GM12878 (cell line): ENCODE measurements around the gene SPTBN1. TPM values are rescaled to one million over a fixed set of nuclear protein-coding genes. Genes with fewer than 3 reads are reported as not detected.

Experiments
- ATAC-seq: fragments of 200-7000 bp; cut with Tn5 transposase; 3 replicates; pipeline ENCODE4 v1.9.1; 2020; ENCODE audit warnings: mild to moderate bottlenecking, moderate library complexity
- BruUV-seq: library from RNA; stranded (reverse); fragments of 400-500 nt; replicated peaks from 2 replicates; lab custom pipeline; 2021; lab: Mats Ljungman, UMichigan
- CTCF ChIA-PET: fragments of 300-600 bp; sonication (Branson Sonifier 250); formaldehyde crosslinking; extraction: SDS; loops from one replicate; lab custom pipeline; 2021; ENCODE audit warnings: inconsistent platforms; lab: Yijun Ruan, JAX
- POLR2A ChIA-PET: fragments of 350-600 bp; formaldehyde crosslinking; extraction: SDS; loops from one replicate; lab custom pipeline; 2021; ENCODE audit warnings: inconsistent platforms; lab: Charles Lee
- RAD21 ChIA-PET: fragments of 300-600 bp; sonication (Branson Sonifier 250); formaldehyde crosslinking; loops from one replicate; lab custom pipeline; 2023; ENCODE audit warnings: antibody characterized with exemption; ENCODE audit not compliant: unreplicated experiment; lab: Charles Lee
- SMC1A ChIA-PET: fragments of 300-600 bp; sonication (Branson Sonifier 250); formaldehyde crosslinking; loops from one replicate; lab custom pipeline; 2023; ENCODE audit not compliant: unreplicated experiment, uncharacterized antibody; lab: Charles Lee
- DNase-seq: peaks from one replicate; pipeline ENCODE4 v3.0.0-alpha.2; 2011; ENCODE audit warnings: low read depth, low spot score
- FAIRE-seq: peaks from 3 replicates; lab custom pipeline; 2011; peaks lifted over from hg19 to GRCh38; lab: Jason Lieb, UNC
- H2AFZ ChIP-seq: 2 replicates; pipeline ENCODE4 v1.6.0; 2011; ENCODE audit warnings: low read depth, low read length, control low read depth; ENCODE audit not compliant: control insufficient read depth
- H3K27ac ChIP-seq: 2 replicates; pipeline ENCODE4 v1.5.1; 2011; ENCODE audit warnings: control low read depth; ENCODE audit not compliant: control insufficient read depth, insufficient read depth
- H3K27me3 ChIP-seq, 2 experiments: replicated peaks in 1 of 2; 2 replicates each; pipeline versions ENCODE4 v1.6.0 to v1.6.1; 2011; ENCODE audit warnings: low read length in 1 of 2; ENCODE audit not compliant: control insufficient read depth in 2 of 2, insufficient read depth in 2 of 2
- H3K36me3 ChIP-seq, 2 experiments: 2 replicates each; pipeline ENCODE4 v1.5.1; 2011; ENCODE audit warnings: low read length in 1 of 2; ENCODE audit not compliant: control insufficient read depth in 2 of 2, insufficient read depth in 2 of 2
- H3K4me1 ChIP-seq: 2 replicates; pipeline ENCODE4 v1.6.1; 2011; ENCODE audit warnings: mild to moderate bottlenecking, low read length, moderate library complexity, mixed read lengths; ENCODE audit not compliant: control insufficient read depth, insufficient read depth
- H3K4me2 ChIP-seq: 2 replicates; pipeline ENCODE4 v1.6.0; 2011; ENCODE audit warnings: control low read depth; ENCODE audit not compliant: control insufficient read depth, insufficient read depth
- H3K4me3 ChIP-seq: fragments of 200-600 bp; sonication (generic); 2 replicates; pipeline ENCODE4 v1.5.1; 2016
- H3K79me2 ChIP-seq: 2 replicates; pipeline ENCODE4 v1.6.0; 2011; ENCODE audit warnings: low read length; ENCODE audit not compliant: control insufficient read depth, insufficient read depth
- H3K9ac ChIP-seq: 2 replicates; pipeline ENCODE4 v1.8.0; 2011; ENCODE audit warnings: low read length, control low read depth, mixed read lengths; ENCODE audit not compliant: control insufficient read depth, insufficient read depth
- H3K9me3 ChIP-seq: replicated peaks from 3 replicates; pipeline ENCODE4 v1.5.1; 2011; ENCODE audit warnings: mild to moderate bottlenecking, low read length; ENCODE audit not compliant: control insufficient read depth, insufficient read depth
- H4K20me1 ChIP-seq: 2 replicates; pipeline ENCODE4 v1.6.0; 2011; ENCODE audit not compliant: control insufficient read depth, insufficient read depth
- CTCF ChIP-seq, 3 experiments: IDR thresholded peaks in 2 of 3; conservative IDR thresholded peaks in 1 of 3; 2 replicates each; pipeline ENCODE4 v1.5.1; 2011; ENCODE audit warnings: low read depth in 3 of 3, low read length in 3 of 3, mild to moderate bottlenecking in 3 of 3, control low read depth in 2 of 3, moderate library complexity in 2 of 3, inconsistent platforms in 1 of 3, mixed read lengths in 1 of 3; ENCODE audit not compliant: control insufficient read depth in 2 of 3, insufficient read depth in 1 of 3; ENCODE audit errors: extremely low read depth in 1 of 3
- ESRRA ChIP-seq: IDR thresholded peaks from 2 replicates; pipeline ENCODE4 v1.6.1; 2012; ENCODE audit warnings: mild to moderate bottlenecking, low read length, improper control_type of control experiment
- MYC ChIP-seq: IDR thresholded peaks from 2 replicates; pipeline ENCODE4 v1.6.1; 2011; ENCODE audit warnings: mild to moderate bottlenecking, low read length, moderate library complexity, inconsistent platforms; ENCODE audit not compliant: insufficient read depth, insufficient replicate concordance, insufficient read length, severe bottlenecking
- RBBP5 ChIP-seq: fragments of 200-600 bp; sonication (generic); conservative IDR thresholded peaks from 2 replicates; pipeline ENCODE4 v1.6.1; 2016
- REST ChIP-seq: IDR thresholded peaks from 2 replicates; pipeline ENCODE4 v1.6.1; 2012; ENCODE audit warnings: mild to moderate bottlenecking, low read depth, low read length
- RUNX3 ChIP-seq: IDR thresholded peaks from 2 replicates; pipeline ENCODE4 v1.6.1; 2012; ENCODE audit warnings: low read length, inconsistent platforms
- SIN3A ChIP-seq: IDR thresholded peaks from 2 replicates; pipeline ENCODE4 v1.6.1; 2012; ENCODE audit warnings: low read depth, low read length, improper control_type of control experiment
- SREBF2 ChIP-seq: IDR thresholded peaks from 2 replicates; pipeline ENCODE4 v1.6.1; 2012; ENCODE audit warnings: mild to moderate bottlenecking, low read length
- STAT3 ChIP-seq: IDR thresholded peaks from 2 replicates; pipeline ENCODE4 v1.6.1; 2011; ENCODE audit warnings: low read depth, low read length, improper control_type of control experiment
- ZNF274 ChIP-seq: IDR thresholded peaks from one replicate; pipeline ENCODE4 v1.8.0; 2011; ENCODE audit not compliant: insufficient read length, insufficient read depth
- WGBS: methylation state at CpG from one replicate; pipeline ENCODE4 v1.1.6; 2016; ENCODE audit warnings: low lambda C conversion rate; ENCODE audit not compliant: insufficient replicate concordance, insufficient coverage; ENCODE audit errors: missing lambda C conversion rate; 5-methylcytosine and 5-hydroxymethylcytosine counted together
- in situ Hi-C: fragments of 300-500 bp; cut with MboI; formaldehyde crosslinking; loops from 9 replicates; pipeline ENCODE4 v1.14.3; 2018; ENCODE audit warnings: mixed read lengths
- intact Hi-C: fragments of 100-400 bp; cut with micrococcal nuclease; formaldehyde crosslinking; loops from one replicate; pipeline ENCODE4 v1.14.2; 2022; ENCODE audit not compliant: unreplicated experiment
- polyA plus RNA-seq, 11 experiments: library from polyadenylated mRNA; depleted of rRNA in 4 of 11; unstranded in 6 of 11; stranded (reverse) in 5 of 11; fragments of >200 nt; fragmentation: Nextera tagmentation in 4 of 11; fragmentation: Illumina TruSeq in 1 of 11; extraction: Ambion mirVana in 4 of 11; extraction: Trizol in 1 of 11; gene quantifications; 1 replicate in 1 of 11; 2 replicates in 10 of 11; pipeline versions ENCODE4 v1.2.1 to v1.2.3, GENCODE V29; 2011 to 2016; ENCODE audit warnings: inconsistent platforms in 2 of 11, missing spikeins in 2 of 11, low read depth in 1 of 11
- total RNA-seq, 4 experiments: library from RNA; depleted of rRNA in 3 of 4; stranded (reverse); fragments of >200 nt in 3 of 4; fragmentation: Illumina TruSeq in 1 of 4; extraction: Trizol in 1 of 4; gene quantifications; 2 replicates each; pipeline versions ENCODE4 v1.2.1 to v1.2.3, GENCODE V29; 2013 to 2021

The SPTBN1 gene
- total and polyA plus RNA-seq, 10 of the 15 experiments (the other 5 are each of a cell fraction or from before 2014, with no cell fraction given), result 20.6 to 154 (median 76.7) TPM

GRCh38 chr2:54459037-54459441, 2.9 kb downstream of the SPTBN1 start:
- in situ Hi-C loops, result no loop called here
- RAD21 ChIA-PET, result no interaction called here
- FAIRE-seq (no peak), DNase-seq (no peak), ATAC-seq (no peak)
- no peak overlapping the region for H2AFZ ChIP-seq
- CTCF ChIA-PET, result interaction anchor here (0.9 to 1.5 kb wide), 2 partner anchors 22 to 44 kb away, joined by 3 to 5 read pairs; no protein-coding TSS in a partner anchor
- no peak overlapping the region for H3K27ac ChIP-seq
- H3K9me3 ChIP-seq, result no peaks in the 10 kb centered on the region
- H3K9ac ChIP-seq, result no peak overlapping the region
- no TSS peak for BruUV-seq
- SMC1A ChIA-PET, result interaction anchor here (1.0 to 1.2 kb wide), 2 partner anchors 12 to 101 kb away, joined by 3 to 4 read pairs; no protein-coding TSS in a partner anchor
- H3K36me3 ChIP-seq, result no peaks in the 10 kb centered on the region
- no peaks in the 10 kb centered on the region for H4K20me1 ChIP-seq
- POLR2A ChIA-PET, result interaction anchor here (1.0 kb wide), 1 partner anchor 9 kb away, joined by 3 read pairs; no protein-coding TSS in a partner anchor
- H3K4me1 ChIP-seq, result no peaks in the 10 kb centered on the region; the same call in 1 of the 2 replicates
- TF ChIP-seq ZNF274 (no peak), STAT3 (no peak)
- H3K27me3 ChIP-seq, result peaks cover 11 to 12% of the 10 kb centered on the region in 2 experiments; a peak in 3 of 4 replicates
- no peak overlapping the region for H3K4me3 ChIP-seq
- no peaks in the 10 kb centered on the region for H3K79me2 ChIP-seq
- no peak overlapping the region for H3K4me2 ChIP-seq
- WGBS, result 0% methylated on average over 2 of the region's 2 CpGs
- intact Hi-C loops, result no loop called here

- no peak overlapping the region for H3K4me2 ChIP-seq
- peaks cover 0 to 5% of the 10 kb centered on the region in 2 experiments; a peak in 3 of 4 replicates for H3K27me3 ChIP-seq
- no peak for DNase-seq
- H4K20me1 ChIP-seq, result no peaks in the 10 kb centered on the region
- BruUV-seq, result no TSS peak
- H3K4me1 ChIP-seq, result no peaks in the 10 kb centered on the region
- no peak overlapping the region for H3K9ac ChIP-seq
- no peaks in the 10 kb centered on the region for H3K79me2 ChIP-seq
- in situ Hi-C loops (no loop called here), intact Hi-C loops (no loop called here)
- H3K4me3 ChIP-seq, result no peak overlapping the region
- H3K36me3 ChIP-seq, result no peaks in the 10 kb centered on the region
- ATAC-seq, result no peak
- no peak overlapping the region for H3K27ac ChIP-seq
- FAIRE-seq, result no peak
- SMC1A ChIA-PET, result interaction anchor here (0.6 to 2.2 kb wide), 3 partner anchors 9 to 41 kb away, joined by 3 to 8 read pairs (median 3); no protein-coding TSS in a partner anchor
- H2AFZ ChIP-seq, result no peak overlapping the region
- POLR2A ChIA-PET, result no interaction called here
- WGBS, result 8% methylated on average over 4 of the region's 4 CpGs
- CTCF ChIA-PET, result no interaction called here
- no peaks in the 10 kb centered on the region for H3K9me3 ChIP-seq
- RAD21 ChIA-PET, result no interaction called here
- TF ChIP-seq RBBP5 (no peak), CTCF (IDR thresholded peaks at IDR 0.05 in 2 of 3, conservative IDR thresholded peaks at IDR 0.05 in 1 of 3; ENCODE audit: control insufficient read depth in 2 of 3, extremely low read depth in 1 of 3, insufficient read depth in 1 of 3, low read depth in 3 of 3, low read length in 3 of 3) (no peak), REST (no peak), MYC (no peak), SIN3A (no peak), SREBF2 (no peak), RUNX3 (no peak), ESRRA (no peak)
Measured at GRCh38 chr2:54461261-54461660, 5.1 kb downstream of the SPTBN1 start.
